GM18526 (cell line): ENCODE data around the gene PTPRR.

Source experiments
- POLR2A ChIP-seq: IDR thresholded peaks from 3 replicates; pipeline ENCODE4 v1.6.1; 2011; ENCODE audit not compliant: insufficient read length; ENCODE audit errors: extremely low read depth

PTPRR gene

DNA sequence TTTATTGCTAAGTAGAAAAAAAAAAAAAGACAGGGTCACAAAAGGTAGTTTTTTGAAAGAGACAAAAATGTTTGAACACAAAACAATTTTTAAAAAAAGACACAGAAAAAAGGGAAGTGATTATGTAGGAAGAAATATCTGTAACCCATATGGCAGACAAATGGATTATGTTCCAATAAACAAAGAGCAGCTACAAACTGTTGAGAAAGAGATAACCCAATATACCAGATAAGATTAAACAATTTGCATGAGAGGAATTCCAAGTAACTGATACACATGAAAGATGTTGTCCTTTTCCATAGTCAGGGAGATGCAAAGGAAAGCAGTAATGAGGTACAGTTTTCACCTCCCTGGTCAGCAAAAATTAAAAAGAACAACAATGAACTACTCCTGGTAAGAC lies 44.9 kb downstream of the PTPRR start:
- TF ChIP-seq POLR2A: no peak

DNA sequence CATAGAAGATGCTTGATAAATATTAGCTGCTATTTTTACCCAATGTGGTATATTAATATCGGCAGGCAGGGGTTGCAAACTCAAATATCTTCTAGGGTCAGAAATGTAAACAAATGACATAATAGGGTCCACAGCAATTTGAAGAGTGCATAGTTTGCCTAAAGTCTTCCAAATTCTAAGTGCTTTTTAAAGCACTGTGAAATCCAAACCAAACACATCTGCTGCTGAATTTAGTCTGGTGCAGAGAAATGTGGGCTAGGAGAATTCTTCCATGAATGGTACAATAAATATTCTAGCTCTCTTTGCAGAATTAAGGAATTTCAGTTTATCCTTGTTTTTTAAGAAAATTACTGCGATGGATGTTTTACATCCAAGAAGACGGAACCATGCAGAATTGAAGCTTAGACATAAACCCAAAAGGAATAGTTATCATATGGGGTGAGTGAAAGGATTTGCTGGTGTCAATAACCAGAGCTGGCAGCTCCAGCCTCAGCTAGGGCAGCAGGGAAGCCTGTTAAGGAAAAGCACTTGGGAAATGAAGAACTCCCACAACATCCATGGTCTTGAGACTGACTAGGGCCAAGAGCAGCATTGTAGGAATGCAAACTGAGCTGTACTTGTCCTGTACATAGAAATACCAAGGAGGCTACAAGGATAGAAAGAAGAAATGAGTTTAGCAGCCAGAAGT lies 65.5 kb downstream of the PTPRR start:
- TF ChIP-seq POLR2A: no peak

DNA sequence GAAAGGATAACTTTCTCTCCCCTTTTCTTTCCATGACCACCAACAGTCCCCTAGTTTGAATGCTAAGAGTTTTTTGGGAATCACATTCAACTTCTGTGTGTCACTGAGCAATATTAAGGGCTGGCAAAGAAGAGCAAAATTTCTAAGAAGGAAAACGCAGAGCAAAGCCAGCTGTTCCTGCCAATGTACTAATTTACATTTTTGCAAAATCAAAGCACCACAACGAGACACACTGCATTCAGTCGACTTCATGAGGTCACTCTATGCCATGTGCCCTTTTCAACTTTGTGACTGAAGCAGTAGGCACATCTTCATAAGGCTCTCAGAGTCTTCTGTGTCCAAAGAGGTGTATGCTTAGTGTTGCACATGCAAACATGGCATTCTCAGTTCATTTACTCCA lies 66.4 kb downstream of the PTPRR start:
- no peak for TF ChIP-seq POLR2A

DNA sequence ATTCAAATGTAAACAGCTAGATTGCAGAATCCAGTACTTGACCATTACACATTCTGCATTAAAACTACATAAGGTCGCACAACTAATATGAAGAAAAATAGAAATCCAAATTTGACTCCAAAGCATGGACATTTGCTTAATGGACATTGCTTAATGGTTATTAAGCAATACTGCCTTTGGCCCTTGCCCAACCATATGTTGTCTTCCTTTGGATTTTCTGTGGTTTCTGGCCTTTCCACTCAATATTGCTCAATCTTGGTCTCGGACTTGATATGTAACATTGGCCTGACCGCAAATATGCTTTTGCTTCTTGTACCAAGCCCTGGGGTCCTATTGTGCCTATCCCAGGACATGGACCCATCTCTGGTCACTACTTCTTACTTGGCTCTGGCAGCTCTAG lies 67.2 kb downstream of the PTPRR start:
- no peak for TF ChIP-seq POLR2A

DNA sequence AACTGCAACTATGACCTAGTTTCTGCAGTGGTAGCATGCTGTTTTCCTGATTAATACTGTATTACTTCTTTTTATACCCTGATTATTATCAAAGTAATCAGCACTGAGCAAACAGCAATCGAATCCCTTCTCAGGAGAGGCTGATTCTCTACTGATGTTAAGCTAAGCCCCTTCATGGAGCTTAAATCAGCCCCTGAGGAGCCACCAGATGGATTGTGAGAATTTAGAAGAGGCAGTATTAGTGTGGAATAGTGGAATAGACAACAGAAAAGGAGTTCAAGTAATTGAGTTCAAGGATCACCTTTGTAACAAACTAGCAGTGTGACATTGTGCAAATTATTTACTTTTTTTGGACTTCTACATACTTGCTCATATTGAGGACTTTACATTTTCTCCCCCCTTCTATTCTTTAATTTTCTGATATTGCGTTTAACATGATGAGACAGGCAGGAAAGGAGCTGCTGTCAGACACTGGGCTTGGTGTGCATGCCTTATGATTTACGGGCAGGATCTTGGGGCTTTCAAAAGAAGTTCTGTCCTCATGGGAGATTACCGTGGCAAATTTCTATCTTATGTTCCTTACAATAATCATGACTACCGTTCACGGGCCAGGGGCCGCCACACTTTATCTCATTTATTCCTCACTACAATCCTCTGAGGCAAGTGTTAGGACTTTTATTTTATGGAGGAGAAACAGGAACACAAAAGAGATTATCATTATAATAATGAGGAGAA lies 68.0 kb downstream of the PTPRR start:
- TF ChIP-seq POLR2A: no peak

DNA sequence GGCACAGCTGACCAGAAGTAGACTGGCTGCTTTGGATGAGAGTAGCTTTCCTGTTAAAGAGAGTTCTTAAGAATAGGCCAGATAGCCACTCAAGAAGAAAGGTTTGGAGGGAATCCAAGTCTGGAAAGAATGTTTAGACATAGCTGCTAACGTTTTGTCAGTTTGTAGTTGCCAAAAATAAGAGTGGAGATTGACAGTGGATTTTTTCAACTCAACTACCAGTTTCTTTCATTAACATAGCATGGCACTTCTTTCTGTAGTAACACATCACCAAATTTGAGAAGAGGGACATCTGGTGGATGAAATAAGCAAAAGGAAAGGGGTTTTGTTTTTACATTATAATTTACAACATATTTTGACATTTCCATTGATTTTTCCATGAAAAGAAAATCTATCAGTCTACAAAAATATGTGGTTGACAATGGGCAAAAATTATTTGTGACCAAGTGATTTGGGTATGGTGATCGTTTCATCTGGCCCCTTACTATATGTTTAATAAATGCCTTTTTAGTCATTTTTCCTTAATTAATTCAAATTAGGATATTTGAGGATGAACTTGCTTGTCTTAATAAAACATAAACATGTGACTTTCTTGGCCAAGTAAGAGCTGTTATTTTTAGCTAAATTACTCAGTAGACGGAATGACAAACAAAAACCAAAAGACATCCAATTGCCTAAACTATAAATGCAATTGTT lies 71.1 kb downstream of the PTPRR start:
- TF ChIP-seq POLR2A: no peak

DNA sequence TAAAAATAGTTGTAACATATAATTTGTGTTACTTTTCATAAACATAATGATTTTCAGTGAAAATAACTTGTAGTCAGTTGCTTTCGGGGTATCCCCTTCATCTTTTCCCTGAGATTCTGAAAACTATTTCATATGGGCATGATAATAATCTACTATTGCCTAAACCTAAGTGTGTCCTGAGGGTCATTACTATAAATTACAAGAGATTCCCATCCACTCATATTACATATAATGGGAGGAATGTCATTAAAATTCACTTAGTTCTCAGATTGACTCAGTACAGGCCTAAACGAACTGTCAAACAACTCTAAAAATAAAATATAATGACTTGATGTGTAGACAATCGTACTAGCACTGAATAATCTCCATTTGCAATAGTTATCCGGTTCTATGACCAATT lies 72.7 kb downstream of the PTPRR start:
- TF ChIP-seq POLR2A: no peak

DNA sequence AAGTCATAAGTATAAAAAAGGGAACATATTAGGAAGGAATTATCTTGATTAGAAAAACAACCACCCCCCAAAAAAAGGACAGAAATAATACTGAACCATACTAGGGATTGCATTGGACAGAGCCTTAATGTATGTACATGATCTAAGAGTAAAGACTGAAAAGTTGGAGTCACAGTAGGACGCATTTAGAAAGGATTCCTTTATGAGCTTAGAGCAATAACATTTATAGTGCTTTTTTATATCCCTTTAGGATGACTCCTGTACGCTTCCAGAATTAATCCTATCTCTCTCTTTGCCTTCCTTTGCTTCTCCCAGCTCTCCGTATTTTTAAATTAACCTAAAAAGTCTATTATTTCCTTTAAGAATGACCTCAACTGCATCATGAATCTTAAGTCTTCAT lies 75.3 kb downstream of the PTPRR start:
- TF ChIP-seq POLR2A: no peak

DNA sequence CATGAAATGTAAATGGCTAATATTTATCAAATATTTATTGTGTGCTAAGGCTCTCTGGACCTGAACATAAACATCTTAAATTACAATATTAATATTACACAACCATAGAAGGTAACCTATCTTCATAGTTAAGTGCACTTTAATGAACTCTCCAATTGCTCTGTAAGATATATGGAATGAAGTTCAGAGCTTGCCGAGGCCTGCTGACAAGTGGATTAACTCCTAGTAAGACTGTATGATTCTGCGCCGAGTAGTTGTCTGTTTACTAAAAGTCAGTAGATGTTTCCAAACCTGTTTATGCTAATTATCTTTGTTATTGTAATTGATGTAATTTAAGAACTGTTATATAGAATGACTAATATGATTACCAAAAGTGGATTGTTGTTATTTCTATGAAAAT lies 77.2 kb downstream of the PTPRR start:
- no peak for TF ChIP-seq POLR2A

DNA sequence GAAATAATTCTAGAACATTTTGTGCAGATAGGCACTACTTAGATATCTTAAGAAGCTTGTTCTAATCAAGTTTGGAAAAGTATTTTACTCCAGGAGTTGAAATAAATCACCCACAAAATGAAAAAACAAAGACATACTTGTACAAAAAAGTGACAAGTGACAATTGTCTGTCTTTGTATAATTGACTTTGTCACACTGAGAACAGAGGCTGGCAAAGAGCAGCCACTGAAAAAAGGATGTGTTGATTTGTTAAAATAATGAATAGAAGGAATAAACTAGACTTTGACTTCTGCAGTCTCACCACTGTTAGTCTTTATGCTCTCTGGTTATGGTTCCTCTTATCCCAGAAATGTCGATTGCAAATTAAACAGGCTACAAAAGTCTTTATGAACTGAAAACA lies 77.6 kb downstream of the PTPRR start:
- no peak for TF ChIP-seq POLR2A

DNA sequence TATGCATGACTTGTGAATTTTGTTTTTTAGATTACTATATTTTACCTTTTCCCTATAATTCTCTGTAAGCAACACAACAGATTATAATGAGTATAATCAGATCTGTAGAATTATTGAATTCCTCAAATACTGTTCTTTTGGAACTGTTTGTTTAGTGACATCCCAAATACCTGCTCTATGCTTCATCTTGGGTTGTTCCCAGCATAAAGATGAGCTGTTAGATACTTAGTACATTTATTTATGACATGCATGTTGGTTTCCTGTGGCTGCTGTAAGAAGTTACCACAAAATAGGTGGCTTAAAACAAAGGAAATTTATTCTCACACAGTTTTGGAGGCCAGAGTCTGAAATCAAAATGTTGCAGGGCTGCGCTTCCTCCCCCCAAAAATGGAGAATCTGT lies 78.4 kb downstream of the PTPRR start:
- no peak for TF ChIP-seq POLR2A

DNA sequence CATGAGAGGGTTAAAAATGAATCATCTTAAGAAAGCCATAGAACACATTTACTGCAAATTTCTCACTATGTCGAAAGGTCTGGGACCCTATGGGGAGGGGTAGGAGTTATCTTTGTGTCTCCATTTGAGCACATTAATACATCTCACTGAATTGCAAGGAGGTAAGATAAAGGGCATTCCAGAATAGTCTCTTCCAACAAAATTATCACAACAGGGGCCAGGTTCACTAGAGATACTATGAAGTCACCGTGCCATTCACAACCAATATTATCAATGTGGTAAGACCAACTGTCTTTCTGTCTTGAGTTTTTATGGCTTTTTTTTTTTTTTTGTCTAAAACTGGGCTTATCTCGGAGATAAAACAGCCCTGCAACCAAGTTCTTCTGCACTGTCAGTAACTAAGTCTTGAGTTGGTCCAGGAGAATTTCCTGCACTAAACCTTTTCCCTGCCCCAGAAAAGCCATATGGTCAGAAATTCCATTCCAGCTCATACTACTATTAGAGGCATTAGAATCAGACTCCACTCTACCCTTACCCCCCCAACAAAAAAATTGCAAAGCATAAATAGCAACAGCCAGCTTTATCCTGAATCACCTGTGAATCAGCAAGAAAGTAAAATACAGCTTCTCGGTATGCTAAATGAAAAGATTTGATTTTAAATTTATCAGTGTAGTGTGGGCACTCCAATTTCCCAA lies 79.7 kb downstream of the PTPRR start:
- no peak for TF ChIP-seq POLR2A

DNA sequence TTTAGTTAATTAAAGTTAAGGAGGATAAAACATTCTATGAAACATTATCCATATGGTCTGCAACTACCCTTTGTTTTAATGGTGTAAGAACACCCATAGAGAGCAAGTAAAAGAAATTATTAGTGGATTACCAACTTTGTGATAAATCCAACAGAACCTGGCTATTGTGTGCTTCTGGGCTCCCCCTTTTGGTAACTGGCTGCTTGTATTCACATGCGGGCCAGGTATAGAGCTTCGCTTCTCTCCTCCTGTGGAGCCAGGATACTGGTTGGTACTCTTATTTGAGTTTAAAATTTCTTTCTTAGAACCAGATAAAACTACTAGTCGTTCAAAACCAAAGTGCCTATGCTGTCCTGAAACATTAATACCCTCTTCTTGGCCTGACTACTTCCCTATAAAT lies 81.0 kb downstream of the PTPRR start:
- TF ChIP-seq POLR2A: no peak

DNA sequence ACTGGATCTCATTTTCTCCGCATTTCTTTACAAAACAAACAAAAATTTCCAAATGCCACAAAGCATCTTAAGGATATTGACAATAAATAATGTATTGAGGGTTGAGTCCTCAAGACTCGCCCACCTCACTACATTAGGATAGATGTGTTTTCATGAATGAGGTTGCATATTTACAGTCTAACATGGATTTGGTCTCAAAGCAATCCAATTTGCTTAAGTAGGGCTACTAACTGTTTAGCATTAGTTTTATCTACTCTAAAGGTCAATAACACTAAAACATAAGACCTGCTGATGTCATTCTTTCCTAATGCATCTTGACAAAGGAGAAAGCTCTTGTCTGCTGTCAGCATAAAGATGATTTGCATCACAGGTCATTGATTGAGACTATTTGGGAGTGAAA lies 82.4 kb downstream of the PTPRR start:
- no peak for TF ChIP-seq POLR2A

DNA sequence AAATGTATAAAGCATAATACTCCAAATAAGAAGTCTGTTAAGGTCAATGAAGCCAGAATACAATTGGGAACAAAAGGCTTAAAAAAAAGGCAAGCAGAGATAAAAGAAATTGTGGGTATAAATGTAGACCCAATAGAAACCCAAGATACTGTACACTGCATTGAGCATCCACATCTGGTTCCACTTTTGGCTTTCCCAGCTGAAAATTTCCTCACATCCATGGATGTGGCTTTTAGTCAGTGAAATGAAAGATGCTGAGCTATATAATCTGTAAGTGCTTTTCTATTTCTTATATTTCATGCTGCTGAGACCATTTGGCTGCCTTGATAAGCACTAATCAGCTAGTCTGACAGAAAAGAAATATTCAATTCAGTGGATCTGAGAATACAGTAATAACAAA lies 83.5 kb downstream of the PTPRR start:
- TF ChIP-seq POLR2A: no peak

DNA sequence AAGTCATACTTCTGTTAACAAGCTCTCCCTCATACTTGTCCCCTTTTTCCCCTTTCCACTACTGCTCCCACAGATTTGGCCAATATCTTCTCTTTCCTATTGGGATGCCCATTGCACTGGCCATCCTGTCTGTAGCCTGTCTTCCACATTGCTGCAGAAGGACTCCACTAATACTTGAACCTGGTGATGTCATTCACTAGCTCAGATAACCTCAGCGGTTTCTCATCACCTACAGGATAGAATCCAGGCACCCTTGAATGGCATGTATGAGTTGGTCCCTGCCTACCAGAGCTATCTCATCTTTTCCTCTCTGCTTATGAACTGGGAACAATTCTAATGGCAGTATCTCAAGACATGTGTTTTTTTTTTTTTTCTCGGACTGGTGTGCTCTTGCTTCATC lies 84.6 kb downstream of the PTPRR start:
- TF ChIP-seq POLR2A: no peak
